ENCODE results near the gene YBEY.
"Not testable (repeated sequence)": the region's sequence is repeated elsewhere in the genome, so short reads cannot be mapped to it uniquely, and the experiment has no call there.

The YBEY gene

DNA sequence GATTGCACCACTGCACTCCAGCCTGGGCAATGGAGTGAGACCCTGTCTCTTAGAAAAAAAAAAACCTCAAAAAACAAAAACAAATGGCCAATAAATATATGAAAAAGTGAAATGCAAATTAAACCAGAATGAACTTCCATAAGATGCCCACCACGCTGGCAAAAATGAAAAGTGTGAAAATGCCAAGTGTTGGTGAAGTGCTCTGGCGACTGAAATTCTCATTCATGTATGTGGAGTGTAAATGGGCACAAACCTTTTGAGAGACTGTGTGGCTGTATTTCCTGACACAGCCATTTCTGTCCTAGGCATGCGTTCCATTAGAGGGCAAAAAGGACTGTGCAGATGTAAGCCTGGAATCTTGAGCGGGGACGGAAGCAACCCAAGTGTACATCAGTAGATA lies 18.3 kb downstream of the YBEY start:
- DNase-seq (ENCODE audit: low read depth in 2 of 2), result no peak

DNA sequence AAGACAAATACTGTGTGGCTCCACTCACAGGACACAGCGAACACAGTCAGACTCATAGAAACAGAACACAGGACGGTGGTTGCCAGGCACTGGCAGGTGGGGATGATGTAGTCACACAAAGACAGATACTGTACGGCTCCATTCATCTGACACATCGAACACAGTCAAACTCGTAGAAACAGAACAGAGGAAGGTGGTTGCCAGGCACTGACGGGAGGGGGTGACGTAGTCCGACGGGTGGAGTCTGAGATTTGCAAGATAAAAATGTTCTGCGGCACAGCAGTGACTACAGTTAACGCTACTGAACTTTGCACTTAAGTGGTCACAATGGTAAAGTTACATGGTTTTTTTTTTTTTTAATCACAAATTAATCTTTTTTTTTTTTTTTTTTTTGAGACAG lies 18.8 kb downstream of the YBEY start:
- no peak for DNase-seq (ENCODE audit: low read depth in 2 of 2)

DNA sequence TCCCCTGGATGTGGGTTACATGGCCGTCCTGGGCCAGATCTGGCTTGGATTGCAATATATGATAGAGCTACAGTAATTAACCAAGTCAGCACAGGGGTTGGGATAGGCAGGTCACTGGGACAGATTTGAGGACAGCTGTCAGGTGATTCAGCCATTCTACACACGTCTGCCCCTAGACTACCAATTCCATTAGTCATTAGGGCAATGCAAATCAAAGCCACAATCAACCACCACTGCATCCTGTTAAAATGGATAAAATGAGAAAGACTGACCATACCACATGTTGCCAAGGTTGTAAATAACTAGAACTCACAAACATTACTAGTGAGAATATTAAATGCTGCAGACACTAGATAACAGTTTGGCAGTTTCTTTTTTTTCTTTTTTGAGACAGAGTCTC lies 21.5 kb downstream of the YBEY start:
- DNase-seq (ENCODE audit: low read depth in 2 of 2), result no peak

DNA sequence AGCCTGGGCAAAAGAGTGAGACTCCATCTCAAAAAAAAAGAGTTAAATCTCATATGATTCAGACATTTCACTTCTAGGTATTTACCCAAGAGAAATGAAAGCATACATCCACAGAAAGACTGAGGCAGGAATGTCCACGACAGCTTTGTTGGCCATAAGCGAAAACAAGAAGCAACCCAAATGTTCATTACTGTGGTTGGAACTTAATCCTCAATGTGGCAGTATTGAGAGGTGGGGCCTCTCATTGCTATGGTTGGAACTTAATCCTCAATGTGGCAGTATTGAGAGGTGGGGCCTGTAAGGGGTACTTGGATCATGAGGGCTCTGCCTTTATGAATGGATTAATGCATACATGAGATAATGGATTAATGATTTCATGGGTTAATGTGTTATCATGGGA lies 22.3 kb downstream of the YBEY start:
- DNase-seq (ENCODE audit: low read depth in 2 of 2), result no peak

DNA sequence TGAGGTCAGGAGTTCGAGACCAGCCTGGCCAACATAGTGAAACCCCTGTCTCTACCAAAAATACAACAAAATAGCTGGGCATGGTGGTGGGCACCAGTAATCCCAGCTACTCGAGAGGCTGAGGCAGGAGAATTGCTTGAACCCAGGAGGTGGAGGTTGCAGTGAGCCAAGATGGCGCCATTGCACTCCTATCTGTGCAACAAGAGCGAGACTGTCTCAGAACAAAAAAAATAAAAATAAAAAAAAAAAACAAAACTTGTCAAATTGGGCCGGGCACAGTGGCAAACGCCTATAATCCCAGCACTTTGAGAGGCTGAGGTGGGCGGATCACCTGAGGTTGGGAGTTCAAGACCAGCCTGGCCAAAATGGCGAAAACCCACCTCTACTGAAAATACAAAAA lies 24.1 kb downstream of the YBEY start:
- DNase-seq (ENCODE audit: low read depth in 2 of 2), result not testable (repeated sequence)

DNA sequence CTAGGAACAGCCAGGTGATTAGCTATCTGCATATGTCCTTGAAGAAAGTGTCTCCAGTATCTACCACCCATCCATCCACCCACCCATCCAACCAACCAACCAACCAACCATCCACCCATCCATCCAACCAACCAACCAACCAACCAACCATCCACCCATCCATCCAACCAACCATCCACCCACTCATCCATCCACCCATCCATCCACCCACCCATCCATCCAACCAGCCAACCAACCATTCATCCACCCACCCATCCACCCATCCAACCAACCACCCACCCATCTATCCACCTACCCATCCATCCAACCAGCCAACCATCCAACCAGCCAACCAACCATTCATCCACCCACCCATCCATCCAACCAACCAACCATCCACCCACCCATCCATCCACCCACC lies 25.4 kb downstream of the YBEY start:
- no peak for DNase-seq (ENCODE audit: low read depth in 2 of 2)

DNA sequence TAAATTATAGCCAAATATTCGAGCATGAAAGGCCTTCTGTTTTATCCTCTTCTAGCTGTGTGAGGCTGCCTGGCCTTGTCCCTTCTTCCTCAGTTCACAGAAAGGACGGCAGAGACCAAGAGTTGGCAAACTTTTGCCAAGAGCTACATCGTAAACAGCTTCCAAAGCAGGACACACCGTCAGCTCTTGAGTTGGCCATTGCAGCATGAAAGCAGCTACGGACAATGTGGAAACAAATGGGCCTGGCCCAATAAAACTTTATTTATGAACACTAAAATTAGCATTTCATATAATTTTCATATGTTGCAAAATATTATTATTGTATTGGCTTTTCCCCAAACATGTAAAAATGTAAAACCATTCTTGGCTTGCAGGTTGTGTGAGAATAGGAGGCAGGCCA lies 26.8 kb downstream of the YBEY start:
- DNase-seq (ENCODE audit: low read depth in 2 of 2), result no peak

DNA sequence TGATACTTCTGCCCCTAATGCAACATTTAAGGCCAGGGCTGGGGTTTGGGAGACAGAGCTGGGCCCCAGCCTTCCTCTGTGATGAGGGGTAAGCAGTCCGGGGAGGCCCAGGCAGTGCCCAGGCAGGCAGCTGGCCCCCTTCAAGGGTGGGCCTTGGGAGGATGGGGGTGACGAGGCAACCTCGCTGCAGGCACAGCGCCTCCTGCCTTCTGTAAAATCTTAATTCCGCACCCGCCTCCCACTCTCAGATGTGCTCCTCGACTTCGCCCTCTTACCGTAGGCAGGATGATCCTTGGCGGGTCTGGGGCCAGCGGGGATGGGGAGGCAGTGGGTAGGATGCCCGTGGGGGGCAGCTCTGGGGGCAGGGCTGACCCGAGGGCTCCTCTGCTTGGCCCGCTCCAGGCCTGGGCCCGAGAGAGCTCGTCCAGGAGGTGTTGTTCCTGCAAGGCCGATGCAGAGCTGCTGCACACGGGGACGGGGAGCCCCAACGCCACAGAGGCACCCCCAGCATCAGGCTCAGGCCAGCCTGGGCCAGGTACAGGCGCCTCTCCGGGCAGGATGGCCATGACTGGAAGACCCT lies 28.4 kb downstream of the YBEY start:
- DNase-seq (ENCODE audit: low read depth in 2 of 2), result no peak

DNA sequence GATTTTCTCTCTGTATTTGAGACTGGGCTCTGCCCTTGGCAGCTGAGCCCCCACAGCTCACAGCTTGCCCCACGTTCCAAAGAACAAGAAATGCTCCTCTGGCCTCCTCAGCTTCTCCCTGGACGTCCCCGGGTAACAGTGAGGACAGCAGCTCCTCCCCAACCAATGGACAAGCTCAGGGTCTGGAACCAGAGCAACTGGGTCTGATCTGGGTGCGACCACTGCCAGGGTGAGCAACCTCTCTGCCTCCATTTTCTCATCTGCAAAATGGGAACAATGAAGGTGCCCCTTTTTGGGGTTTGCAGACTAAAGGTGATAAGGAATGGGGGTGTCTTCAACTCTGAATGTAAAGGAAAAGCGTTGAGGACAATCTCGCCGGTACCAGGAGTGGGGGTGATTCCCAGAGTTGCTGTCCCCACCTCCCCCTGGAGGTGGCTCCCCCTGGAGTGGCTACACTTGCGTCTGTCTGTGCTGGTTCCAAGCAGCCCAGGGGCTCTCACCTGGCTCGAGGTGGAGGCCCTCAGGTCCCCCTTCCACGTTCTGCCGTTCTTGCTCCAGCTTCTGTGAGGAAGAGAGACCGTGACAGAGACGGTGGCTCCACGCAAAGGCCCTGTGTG lies 30.7 kb downstream of the YBEY start:
- DNase-seq (ENCODE audit: low read depth in 2 of 2), result no peak

DNA sequence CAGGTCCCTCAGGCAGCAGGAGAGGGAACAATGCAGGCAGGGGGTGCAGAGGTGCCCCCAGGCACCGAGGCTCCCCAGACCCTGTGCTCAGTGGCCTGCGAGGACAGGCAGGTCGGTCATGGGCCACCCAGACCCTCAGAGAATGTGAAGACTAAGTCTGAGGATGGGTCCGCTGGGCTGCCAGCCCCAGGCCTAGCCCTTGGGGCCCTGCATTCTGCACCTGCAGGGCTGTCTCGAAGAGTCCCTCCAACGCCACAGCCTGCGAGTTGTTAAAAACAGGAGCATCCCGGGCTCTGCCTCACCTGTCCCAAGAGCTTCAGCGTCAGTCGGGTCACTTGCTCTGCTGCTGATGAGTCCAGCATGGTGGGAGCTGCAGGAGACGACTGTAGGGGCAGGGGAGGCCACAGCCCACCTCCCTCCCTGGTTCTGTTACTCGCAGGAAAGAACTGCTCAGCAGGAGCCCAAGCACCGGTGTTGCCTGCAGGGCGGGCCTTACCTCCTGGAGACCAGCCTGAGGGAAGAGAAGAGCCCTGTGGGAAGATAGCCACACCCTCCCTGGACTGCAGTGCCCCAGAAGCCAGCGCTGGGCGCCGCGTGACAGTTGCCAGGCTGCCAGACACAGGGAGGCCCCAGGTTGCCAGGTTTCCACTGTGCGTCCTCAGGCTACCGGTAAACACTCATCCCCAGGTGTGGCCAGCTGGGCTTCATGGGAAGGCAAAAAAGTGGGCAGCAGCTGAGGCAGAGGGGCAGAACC lies 31.7 kb downstream of the YBEY start:
- no peak for DNase-seq (ENCODE audit: low read depth in 2 of 2)

DNA sequence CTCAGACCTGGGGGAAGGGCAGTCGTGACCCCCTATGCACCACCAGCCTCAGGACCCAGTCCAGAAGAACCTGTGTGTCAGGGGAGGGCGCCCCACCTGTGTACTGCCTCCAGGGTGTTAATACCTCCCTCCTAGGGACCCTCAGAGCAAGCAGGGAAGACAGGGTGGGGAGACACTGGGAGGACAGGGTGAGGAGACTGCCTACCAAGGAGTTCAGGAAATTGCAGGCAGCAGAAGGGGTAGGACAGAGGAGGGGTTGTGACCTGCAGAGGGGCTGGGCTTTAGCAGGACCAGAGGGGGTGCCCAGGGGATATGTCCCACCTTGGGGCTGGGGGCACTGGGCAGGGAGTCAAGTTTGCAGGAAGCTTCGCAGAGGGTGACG lies 32.3 kb downstream of the YBEY start:
- DNase-seq (ENCODE audit: low read depth in 2 of 2), result no peak

DNA sequence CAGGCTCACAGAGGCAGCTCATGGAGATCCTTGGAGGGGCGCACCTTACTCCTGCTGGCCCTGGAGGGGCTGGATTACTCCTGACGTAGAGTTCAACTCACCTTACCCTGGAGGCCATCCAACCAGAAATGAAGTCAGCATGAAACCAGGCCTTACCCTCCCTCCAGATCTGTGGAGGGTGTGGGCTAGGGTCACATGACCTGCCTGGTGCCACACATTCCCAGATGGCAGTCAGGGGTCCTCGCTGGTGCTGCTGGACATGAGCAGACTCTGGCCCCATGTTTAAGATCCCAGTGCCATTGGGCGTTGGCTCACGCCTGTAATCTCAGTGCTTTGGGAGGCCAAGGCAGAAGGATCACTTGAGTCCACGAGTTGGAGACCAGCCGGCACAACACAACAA lies 33.0 kb downstream of the YBEY start:
- no peak for DNase-seq (ENCODE audit: low read depth in 2 of 2)

DNA sequence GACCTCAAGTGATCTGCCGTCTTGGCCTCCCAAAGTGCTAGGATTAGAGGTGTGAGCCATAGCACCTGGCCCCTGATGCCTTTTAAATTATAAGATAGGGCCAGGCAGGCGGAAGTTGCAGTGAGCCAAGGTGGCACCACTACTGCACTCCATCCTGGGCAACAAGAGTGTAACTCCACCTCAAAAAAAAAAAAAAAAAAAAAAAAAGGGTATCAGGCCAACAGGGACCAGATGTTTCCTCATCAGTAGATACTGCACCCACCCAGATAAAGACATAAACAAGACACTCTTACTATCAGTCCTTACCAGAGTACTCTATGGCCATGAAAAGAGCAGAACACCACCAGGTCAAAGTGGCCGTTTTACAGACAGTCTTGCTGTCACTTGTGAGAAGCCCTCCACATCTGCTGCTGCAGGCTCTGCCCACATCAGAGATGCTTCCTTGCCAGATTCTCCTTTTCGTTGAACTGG lies 34.2 kb downstream of the YBEY start:
- no peak for DNase-seq (ENCODE audit: low read depth in 2 of 2)

DNA sequence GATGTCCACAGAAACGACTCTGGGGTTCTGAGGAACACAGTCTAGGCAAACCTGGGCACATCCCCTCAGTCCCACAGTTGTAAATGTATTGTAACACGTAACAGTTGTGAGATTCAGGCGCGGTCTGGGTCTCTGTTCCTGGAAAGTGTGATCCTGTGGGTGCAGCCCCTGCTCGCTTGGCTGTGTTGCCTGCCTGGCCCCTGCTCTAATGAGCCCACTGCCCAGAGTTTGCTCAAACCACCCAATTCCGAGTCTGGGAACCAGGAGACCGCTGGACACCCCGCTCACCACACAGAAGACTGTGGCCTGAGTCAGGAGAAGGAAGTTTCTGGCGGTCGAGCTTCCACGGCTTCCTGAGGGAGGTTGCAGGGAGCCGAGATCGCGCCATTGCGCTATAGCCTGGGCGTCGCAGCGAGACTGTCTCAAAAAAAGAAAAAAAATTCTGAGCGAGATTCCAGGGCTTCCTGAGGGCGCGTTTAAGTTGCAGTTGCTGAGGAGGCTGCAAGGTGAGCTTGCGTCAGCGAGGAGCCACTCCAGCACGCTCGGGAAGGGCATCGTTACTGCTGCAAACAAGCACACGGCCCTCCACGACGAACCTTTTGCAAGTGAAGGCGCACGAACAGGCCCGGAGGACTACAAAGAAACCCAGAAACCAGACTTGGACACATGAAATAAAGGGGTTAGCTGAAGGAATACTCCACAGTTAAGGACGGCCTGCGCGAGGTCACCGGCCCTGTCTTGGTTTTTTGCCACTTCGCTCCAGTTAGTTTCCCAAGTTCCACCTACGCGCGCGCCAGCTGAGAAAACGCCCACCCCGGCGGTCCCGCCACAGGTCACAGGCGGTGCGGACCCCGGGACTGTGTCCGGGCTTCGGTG lies 36.4 kb downstream of the YBEY start:
- DNase-seq (ENCODE audit: low read depth in 2 of 2), result no peak

DNA sequence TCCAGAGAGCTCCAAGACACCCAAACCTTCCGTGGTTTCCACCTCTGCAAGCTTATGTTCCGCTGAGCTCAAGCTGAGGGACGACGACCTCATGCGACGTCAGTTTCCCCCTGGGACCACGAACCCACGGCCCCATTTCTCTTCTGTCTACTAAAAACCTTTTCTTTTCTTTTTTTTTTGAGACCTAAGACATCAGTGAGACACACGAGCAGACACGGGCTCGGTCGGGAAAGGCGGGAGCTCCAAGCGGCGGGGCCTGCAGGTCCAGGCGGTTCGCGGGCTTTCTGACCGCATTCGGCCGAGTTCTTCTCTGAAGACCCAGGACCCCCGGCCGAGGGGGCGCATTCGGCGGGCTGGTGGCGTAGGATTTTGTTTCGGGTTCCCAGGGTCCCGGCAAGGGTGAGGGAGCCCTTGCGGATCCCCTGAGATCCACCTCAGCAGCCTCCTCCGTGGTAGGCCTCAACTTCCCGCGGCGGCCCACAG lies 37.1 kb downstream of the YBEY start:
- no peak for DNase-seq (ENCODE audit: low read depth in 2 of 2)

DNA sequence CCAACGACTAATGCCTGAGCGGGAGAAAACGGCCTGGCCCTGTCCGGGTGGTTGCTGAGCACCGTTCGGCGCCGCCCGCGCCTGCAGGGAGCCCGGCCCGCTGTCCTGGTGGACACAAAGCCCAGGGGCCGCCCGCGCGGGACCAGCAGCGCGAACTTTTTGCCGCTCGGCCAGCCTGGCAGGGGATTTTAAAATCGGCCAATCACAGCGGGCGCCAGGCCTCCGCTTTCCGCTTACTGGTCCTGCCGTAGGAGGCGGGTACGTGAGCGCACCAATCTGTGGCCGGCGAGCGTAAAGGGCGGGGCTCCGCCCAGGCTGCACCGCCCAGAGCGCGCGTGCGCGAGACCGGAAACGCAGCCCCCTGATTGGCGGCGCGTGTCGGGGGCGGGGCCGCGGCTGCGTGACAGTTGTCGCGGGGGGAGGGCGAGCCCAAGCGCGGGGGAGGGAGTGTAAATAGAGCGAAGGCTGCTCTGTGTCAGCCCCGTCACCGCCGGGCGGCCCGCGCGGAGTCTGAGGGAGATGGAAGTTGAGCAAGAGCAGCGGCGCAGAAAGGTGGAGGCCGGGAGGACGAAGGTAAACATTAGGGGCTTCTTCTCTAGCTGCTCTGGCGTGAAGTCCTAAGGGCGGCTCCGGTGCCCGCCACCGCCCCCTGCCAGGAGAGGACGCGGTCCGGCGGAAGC lies 37.7 kb downstream of the YBEY start, which contains the start of the genes C21orf58 and PCNT:
Gene C21orf58, minus strand, starts transcription at position 161 of the 680 bp plus-strand sequence. CDS start 1,132 bp downstream, outside the sequence.
Gene PCNT, plus strand, starts transcription at position 447 of the 680 bp plus-strand sequence. Its CDS starts 73 bp downstream, at position 520.
- DNase-seq (ENCODE audit: low read depth in 2 of 2), result peak; percentile 94

DNA sequence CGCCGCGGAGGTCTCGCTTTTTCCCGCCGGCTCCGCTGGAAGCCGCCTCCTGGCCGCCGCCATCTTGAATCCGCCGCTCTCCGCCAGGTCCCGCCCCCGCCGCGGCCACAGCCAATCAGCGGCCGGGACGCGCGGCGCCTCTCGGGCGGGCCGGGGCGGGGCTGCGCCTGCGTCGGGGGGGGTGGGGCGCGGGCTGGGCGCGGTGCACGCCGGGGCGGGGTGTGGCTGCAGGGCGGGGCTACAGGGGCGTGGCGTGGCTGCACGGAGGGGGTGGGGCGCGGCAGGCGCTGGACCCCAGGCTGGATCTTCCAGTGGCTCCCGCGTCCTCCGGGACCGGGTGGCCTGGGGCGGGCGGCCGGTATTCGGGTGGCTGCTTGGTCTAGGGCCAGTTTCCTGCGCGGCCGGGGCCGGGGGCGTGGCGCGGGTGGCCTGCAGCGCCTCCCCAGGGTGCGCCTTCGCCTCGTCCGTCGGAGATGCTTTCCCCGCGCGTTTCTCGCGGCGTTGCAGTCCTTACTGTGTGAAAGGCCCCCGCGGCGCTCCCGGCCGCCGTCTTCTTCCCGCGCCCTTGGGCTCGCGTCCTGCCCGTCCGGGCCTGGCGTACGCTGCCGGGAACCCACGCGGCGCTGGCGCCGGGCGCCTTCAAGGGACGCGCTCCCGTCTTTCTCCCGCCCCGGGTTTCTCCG lies 38.4 kb downstream of the YBEY start:
- DNase-seq (ENCODE audit: low read depth in 2 of 2), result peak; percentile 65 to 71

DNA sequence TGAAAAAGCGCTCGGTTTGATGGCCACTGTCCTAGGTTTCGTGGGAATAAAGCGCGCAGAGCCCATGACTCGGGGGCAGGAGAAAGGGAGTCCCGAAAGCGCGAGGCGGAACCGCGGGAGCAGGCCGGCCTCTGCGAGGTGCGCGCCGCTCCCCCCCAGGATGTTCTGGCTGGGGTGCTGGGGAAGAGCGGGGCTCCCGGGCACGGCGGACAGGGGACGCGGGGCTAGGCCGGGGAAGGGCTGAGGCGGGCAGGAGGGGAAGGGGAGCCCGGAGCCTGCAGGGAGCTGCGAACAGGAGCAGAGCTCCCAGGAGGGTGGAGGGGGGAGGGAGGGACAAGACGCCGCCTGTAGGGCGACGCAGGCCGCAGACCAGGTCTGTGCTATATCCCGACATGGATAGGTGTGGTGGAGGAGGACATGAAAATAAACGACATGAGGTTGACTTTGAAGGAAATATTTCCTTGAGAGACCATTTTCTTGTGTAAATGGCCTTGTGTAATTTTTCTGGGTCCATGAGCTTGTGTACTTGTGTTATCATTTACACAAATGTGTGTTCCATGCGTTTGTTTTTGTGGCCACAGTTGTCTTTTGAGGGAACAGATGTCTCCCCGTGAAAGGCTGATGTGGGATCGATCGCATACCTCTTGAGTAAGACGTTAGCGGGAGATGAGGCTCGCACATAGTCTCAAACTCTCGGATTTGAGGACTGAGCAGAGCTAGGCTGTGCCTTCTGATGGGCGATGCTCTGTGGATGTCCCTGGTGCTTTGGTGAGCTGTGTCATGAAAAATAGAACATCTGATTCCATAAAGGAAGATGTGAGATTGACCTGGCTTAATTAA lies 39.2 kb downstream of the YBEY start:
- no peak for DNase-seq (ENCODE audit: low read depth in 2 of 2)

DNA sequence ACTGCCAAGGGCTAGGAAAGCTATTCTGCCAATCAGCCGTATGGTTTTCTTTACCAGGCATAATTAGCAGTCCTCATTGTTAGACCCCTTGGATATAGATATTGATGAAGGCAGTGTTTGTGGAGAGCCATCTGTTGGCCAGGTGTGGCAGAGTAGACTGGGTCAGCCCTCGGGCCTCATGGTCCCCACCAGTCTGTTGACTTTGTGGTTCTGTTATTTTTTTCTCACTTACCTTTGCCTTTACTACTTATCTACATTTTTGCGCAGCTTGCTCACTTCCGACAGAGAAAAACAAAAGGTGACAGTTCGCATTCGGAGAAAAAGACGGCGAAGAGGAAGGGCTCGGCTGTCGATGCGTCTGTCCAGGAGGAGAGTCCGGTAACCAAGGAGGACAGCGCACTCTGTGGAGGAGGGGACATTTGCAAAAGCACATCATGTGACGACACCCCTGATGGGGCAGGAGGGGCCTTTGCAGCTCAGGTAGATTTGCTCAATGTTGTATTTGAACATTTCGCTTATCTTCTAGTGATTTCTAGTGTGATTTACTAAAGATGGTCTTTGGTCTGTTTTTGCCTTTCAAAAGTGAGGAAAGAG lies 40.1 kb downstream of the YBEY start:
- no peak for DNase-seq (ENCODE audit: low read depth in 2 of 2)
